Mononuclear cell (primary cell): ENCODE data around the gene TGFBR3. TPM values are rescaled to one million over a fixed set of nuclear protein-coding genes. Genes with fewer than 3 reads are reported as not detected.
"Not testable (repeated sequence)": the region's sequence is repeated elsewhere in the genome, so short reads cannot be mapped to it uniquely, and the experiment has no call there.

Experiments
- H3K27me3 ChIP-seq: 2 replicates; pipeline ENCODE4 v1.6.0; 2011; ENCODE audit warnings: low read length, control low read depth; ENCODE audit not compliant: insufficient read depth
- H3K4me1 ChIP-seq: 2 replicates; pipeline ENCODE4 v1.5.1; 2011; ENCODE audit warnings: mild to moderate bottlenecking, low read length, control low read depth; ENCODE audit not compliant: insufficient read depth
- H3K4me3 ChIP-seq: 2 replicates; pipeline ENCODE4 v1.5.1; 2011; ENCODE audit warnings: mild to moderate bottlenecking, low read length, moderate library complexity
- H3K9me3 ChIP-seq: 2 replicates; pipeline ENCODE4 v1.5.1; 2011; ENCODE audit warnings: low read depth, mild to moderate bottlenecking, control low read depth, low read length
- total RNA-seq: library from RNA; depleted of rRNA; stranded (reverse); fragments of >200 nt; gene quantifications from one replicate; pipeline ENCODE4 v1.2.3, GENCODE V29; 2012

Gene TGFBR3
- total RNA-seq, 1 donor, result 40.8 TPM

- no peak overlapping the region for H3K4me3 ChIP-seq
- H3K27me3 ChIP-seq, result no peaks in the 10 kb centered on the region
- H3K4me1 ChIP-seq, result peaks cover 6% of the 10 kb centered on the region
- H3K9me3 ChIP-seq, result no peaks in the 10 kb centered on the region
Measured at GRCh38 chr1:91846007-91846638, 39.8 kb downstream of the TGFBR3 start.

GRCh38 chr1:91844862-91845528, 41.0 kb downstream of the TGFBR3 start:
- Histone ChIP-seq H3K27me3 (no peaks in the 10 kb centered on the region), H3K4me3 (no peak overlapping the region), H3K9me3 (no peaks in the 10 kb centered on the region), H3K4me1 (peaks cover 6% of the 10 kb centered on the region)

GRCh38 chr1:91843843-91844242, 42.1 kb downstream of the TGFBR3 start:
- Histone ChIP-seq H3K9me3 (no peaks in the 10 kb centered on the region), H3K4me1 (peaks cover 6% of the 10 kb centered on the region), H3K4me3 (no peak overlapping the region), H3K27me3 (no peaks in the 10 kb centered on the region)

GRCh38 chr1:91842563-91842962, 43.4 kb downstream of the TGFBR3 start:
- Histone ChIP-seq H3K4me3 (no peak overlapping the region), H3K9me3 (no peaks in the 10 kb centered on the region), H3K27me3 (no peaks in the 10 kb centered on the region), H3K4me1 (peaks cover 6% of the 10 kb centered on the region)

- H3K27me3 ChIP-seq, result no peaks in the 10 kb centered on the region
- no peaks in the 10 kb centered on the region for H3K9me3 ChIP-seq
- H3K4me3 ChIP-seq, result no peak overlapping the region
- H3K4me1 ChIP-seq, result peaks cover 6% of the 10 kb centered on the region
Measured at GRCh38 chr1:91842056-91842455, 43.9 kb downstream of the TGFBR3 start.

- H3K9me3 ChIP-seq, H3K4me1 ChIP-seq, H3K27me3 ChIP-seq, H3K4me3 ChIP-seq: not testable (repeated sequence)
Measured at GRCh38 chr1:91840276-91840675, 45.7 kb downstream of the TGFBR3 start.

GRCh38 chr1:91836331-91837040, 49.5 kb downstream of the TGFBR3 start:
- no peaks in the 10 kb centered on the region for H3K27me3 ChIP-seq
- H3K4me3 ChIP-seq, result no peak overlapping the region
- no peaks in the 10 kb centered on the region for H3K9me3 ChIP-seq
- no peaks in the 10 kb centered on the region for H3K4me1 ChIP-seq

GRCh38 chr1:91835087-91835521, 50.8 kb downstream of the TGFBR3 start:
- Histone ChIP-seq H3K27me3 (no peaks in the 10 kb centered on the region), H3K4me3 (no peak overlapping the region), H3K4me1 (peaks cover 9% of the 10 kb centered on the region), H3K9me3 (no peaks in the 10 kb centered on the region)

- H3K27me3 ChIP-seq, H3K9me3 ChIP-seq, H3K4me3 ChIP-seq: not testable (repeated sequence)
- peaks cover 11% of the 10 kb centered on the region for H3K4me1 ChIP-seq
Measured at GRCh38 chr1:91834549-91834948, 51.4 kb downstream of the TGFBR3 start.

GRCh38 chr1:91833946-91834345, 52.0 kb downstream of the TGFBR3 start:
- no peaks in the 10 kb centered on the region for H3K9me3 ChIP-seq
- H3K4me1 ChIP-seq, result peaks cover 11% of the 10 kb centered on the region
- no peaks in the 10 kb centered on the region for H3K27me3 ChIP-seq
- no peak overlapping the region for H3K4me3 ChIP-seq

- Histone ChIP-seq H3K4me3 (no peak overlapping the region), H3K9me3 (no peaks in the 10 kb centered on the region), H3K27me3 (no peaks in the 10 kb centered on the region), H3K4me1 (peaks cover 11% of the 10 kb centered on the region)
Measured at GRCh38 chr1:91831132-91831930, 54.6 kb downstream of the TGFBR3 start.

- Histone ChIP-seq H3K4me1 (peaks cover 11% of the 10 kb centered on the region), H3K4me3 (no peak overlapping the region), H3K9me3 (no peaks in the 10 kb centered on the region), H3K27me3 (no peaks in the 10 kb centered on the region)
Measured at GRCh38 chr1:91830242-91831131, 55.5 kb downstream of the TGFBR3 start.

- Histone ChIP-seq H3K9me3 (no peaks in the 10 kb centered on the region), H3K27me3 (no peaks in the 10 kb centered on the region), H3K4me3 (no peak overlapping the region), H3K4me1 (peaks cover 11% of the 10 kb centered on the region)
Measured at GRCh38 chr1:91829293-91830153, 56.4 kb downstream of the TGFBR3 start.
